Omental fat pad (tissue), 4 donors: ENCODE data around the gene TMEM253. TPM values are rescaled to one million over a fixed set of nuclear protein-coding genes. Genes with fewer than 3 reads are reported as not detected.

Experiments used
- ATAC-seq: fragments of 150-250 bp; one replicate; pipeline ENCODE4 v1.9.1; 2016; ENCODE audit warnings: mild to moderate bottlenecking, moderate library complexity; ENCODE audit not compliant: low FRiP score
- DNase-seq: peaks from one replicate; pipeline ENCODE4 v3.0.0-alpha.2; 2019; ENCODE audit warnings: low spot score
- total RNA-seq, 4 donors: library from RNA; depleted of rRNA; stranded (reverse); fragments of >200 nt; gene quantifications; one replicate each; pipeline ENCODE4 v1.1.0, GENCODE V29; 2016
- TF ChIP-seq, protein P1 (sequence below), 3 donors: fragments of 450-650 bp; IDR thresholded peaks; one replicate each; pipeline ENCODE4 v1.5.1; 2016 to 2017; ENCODE audit warnings: antibody characterized with exemption in 3 of 3, mild to moderate bottlenecking in 3 of 3, moderate library complexity in 2 of 3

Gene TMEM253
- total RNA-seq, 4 donors from 2014 or later: 0.75 to 2.4 TPM; not detected in 2

DNA sequence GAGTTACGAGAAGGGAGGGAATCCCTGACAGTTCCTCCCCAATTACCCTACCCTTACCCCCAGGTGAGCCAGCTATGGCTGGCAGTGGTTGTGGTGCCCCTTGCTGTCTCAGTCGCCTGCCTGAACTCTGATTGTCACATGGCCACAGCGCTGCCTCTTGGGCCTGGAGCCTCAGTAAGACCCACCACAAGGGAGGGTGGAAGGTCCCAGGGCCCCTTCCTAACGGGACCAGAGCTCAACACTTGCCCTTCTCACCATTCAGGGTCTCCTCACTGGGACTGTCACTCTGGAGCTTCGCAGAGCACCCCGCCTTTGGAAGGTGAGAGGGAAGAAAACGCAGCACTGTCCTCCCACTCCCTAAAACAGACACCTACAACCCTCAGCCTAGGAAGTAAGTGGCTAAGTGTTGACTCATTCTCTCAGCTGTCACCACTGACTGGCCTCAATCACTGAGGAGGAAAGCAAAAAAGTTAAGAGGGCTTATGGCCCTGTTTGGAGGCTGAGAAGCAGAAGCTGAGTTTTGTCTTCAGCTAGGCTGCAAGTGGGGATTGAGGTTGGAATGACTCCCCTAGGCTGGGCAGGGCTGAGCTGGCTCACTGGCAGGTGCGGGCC is 1.0 kb downstream of the TMEM253 start:
- TF ChIP-seq, protein P1, sequence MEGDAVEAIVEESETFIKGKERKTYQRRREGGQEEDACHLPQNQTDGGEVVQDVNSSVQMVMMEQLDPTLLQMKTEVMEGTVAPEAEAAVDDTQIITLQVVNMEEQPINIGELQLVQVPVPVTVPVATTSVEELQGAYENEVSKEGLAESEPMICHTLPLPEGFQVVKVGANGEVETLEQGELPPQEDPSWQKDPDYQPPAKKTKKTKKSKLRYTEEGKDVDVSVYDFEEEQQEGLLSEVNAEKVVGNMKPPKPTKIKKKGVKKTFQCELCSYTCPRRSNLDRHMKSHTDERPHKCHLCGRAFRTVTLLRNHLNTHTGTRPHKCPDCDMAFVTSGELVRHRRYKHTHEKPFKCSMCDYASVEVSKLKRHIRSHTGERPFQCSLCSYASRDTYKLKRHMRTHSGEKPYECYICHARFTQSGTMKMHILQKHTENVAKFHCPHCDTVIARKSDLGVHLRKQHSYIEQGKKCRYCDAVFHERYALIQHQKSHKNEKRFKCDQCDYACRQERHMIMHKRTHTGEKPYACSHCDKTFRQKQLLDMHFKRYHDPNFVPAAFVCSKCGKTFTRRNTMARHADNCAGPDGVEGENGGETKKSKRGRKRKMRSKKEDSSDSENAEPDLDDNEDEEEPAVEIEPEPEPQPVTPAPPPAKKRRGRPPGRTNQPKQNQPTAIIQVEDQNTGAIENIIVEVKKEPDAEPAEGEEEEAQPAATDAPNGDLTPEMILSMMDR (IDR thresholded peaks at IDR 0.05): no peak
- DNase-seq (no peak), ATAC-seq (no peak)

DNA sequence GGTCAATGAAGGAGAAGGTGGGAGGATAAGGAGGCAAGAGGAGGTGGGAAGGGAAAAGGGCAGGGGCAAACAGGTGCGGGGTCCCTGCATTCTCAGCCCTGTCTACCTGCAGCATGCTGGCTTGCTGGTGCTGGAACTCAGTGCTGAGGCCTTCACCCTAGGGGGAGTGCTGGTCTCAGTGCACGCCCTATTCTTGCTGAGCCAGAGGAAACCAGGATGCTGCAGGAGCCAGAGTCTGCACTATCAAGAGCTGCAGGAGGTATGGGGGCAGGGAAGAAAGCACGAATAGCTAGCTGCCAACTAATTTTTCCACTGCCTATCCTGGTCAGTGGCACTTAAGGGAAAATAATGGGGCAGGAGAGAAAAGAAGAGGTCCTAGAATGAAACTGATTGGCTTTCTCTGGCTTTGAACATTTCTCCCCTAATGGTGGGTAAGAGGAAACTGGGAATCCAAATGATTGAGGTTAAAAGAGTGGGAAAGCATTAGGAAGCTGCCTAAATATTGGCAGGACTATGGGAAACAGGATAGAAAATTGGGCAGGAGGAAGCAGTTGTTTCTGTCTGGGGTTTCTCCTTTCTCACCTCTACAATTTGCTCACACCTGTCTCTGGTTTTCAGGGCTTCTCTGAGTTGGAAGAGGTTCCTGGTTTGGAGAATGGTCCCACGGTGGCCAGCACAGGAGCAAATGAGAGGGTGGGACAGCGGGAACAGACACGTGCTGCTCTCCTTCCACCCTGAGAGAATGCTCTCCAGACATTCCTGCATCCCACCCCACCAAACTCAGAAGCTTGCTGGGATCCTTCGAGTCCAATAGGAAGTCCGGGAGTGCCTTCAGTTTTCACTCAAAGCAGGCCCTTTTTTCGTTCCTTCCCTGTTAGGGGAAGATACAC is 1.9 kb downstream of the TMEM253 start:
- DNase-seq (no peak), ATAC-seq (no peak)
- TF ChIP-seq, protein P1 (IDR thresholded peaks at IDR 0.05): no peak

DNA sequence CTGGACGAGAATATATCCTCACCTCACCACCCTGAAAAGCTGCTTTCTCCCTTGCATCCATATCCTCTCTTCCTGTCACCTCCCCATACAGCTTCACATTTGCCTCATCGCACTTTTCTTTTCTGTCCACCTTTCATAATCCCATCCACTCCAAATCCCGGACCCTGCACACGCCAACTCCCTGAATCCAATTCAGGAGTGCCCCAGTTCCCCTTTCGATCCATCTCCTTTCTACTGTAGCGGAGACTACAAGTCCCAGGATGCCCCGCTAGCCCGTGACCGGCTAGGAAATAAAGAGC is 2.5 kb downstream of the TMEM253 start:
- ATAC-seq (no peak), DNase-seq (no peak)

DNA sequence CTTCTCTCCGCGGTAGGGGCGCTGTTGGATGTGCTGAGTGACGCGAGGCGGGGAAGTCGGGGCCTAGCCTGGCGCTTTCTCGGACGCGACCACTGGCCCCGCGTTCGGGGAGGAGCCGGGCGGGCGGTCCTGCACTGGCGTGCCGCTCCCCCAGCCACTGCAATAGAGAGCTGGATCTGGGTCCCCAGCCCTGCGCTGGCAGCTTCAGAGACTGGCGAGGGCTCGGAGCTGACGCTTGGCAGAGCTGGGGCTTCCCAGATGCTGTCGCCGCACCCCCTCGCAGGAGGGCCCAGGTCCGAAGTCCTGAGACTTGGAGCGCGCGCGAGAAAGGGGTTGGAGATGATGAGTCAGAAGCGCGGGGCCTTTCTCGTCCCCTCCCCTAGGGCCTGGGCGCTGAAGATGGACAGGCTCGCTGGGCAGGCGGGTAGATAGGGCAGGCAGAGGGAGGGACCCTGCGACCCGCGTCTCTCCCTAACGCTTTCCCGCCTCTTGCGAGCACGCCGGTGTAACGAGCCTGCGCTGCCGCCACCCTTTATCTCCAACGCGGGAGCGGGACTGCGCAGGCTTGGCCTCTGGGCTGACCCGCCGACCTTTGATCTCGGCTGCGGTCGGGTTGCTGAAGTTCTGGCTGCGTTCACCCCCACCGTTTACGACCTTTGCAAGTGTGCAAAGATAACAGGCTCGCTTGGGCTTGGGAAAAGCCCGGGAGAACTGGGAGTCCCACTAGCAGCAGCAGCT is 3.0 kb downstream of the TMEM253 start:
- peak; percentile 88 for DNase-seq
- TF ChIP-seq, protein P1 (IDR thresholded peaks at IDR 0.05): peak in 1 of 3 donors; percentile 67
- peak; percentile 94 for ATAC-seq

More for the DNA sequence above, 2.5 kb downstream of the TMEM253 start:
- TF ChIP-seq, protein P1 (IDR thresholded peaks at IDR 0.05): no peak

DNA sequence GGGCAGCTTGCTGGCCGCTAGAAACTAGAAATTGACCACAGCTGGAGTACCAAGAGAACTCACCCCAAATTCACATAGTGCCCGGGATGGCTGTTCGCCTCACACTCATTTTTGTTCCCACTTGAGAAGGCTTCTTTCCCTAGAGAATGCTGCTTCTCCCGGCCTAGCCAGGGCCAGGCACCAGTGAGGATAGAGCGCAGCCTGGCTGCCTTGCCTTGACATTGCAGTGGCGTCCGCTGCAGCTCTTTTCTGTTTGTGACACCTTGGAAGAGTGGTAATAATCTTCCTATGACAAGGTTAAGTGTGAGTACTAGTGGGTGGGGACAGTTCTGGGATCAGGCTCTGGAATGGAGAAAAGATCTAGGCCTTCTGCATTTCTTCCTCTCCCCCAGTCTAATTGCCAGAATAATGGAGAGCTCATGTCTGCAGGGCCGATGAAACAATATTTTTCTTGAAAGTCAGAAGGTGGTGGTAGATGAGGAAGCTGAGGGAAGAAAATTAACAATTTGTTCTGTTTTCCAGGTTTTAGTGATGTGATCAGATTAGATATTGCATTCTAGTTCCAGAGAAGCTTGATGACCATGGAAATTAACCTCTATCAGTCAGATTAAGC is 3.7 kb downstream of the TMEM253 start:
- ATAC-seq (peak; percentile 69), DNase-seq (no peak)
- TF ChIP-seq, protein P1 (IDR thresholded peaks at IDR 0.05): peak in 1 of 3 donors; percentile 49

DNA sequence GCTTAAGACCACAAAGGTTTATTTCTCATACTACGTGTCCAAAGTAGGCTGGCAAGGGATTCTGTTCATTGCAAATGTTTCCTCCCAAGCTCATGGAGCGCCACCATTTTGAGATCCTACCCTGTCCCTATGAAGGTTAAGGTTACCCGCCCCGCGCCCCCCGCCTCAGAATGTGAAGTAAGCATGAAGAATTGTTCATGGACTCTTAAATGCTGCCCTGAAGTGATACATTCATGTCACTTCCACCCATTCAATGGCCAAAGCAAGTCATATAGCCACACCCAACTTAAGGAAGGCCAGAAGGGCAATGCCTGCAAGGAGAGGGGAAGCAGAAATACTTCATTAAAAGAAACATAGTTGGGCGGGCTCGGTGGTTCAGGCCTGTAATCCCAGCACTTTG is 4.2 kb downstream of the TMEM253 start:
- ATAC-seq (no peak), DNase-seq (no peak)
- TF ChIP-seq, protein P1 (IDR thresholded peaks at IDR 0.05): no peak
